Hepatocyte (in vitro differentiated cells): ENCODE data around the gene UNC13A.

Experiments used
- EZH2phosphoT487 ChIP-seq: fragments of 200-600 bp; sonication (generic); IDR thresholded peaks from one replicate; pipeline ENCODE4 v1.6.1; 2018; ENCODE audit warnings: antibody characterized with exemption, mild to moderate bottlenecking, low read depth, moderate library complexity; ENCODE audit not compliant: unreplicated experiment, severe bottlenecking
- TF ChIP-seq, protein P1 (sequence below): fragments of 200-600 bp; sonication (generic); IDR thresholded peaks from 2 replicates; pipeline ENCODE4 v1.5.1; 2016; ENCODE audit warnings: antibody characterized with exemption, mild to moderate bottlenecking; ENCODE audit not compliant: poor library complexity

DNA sequence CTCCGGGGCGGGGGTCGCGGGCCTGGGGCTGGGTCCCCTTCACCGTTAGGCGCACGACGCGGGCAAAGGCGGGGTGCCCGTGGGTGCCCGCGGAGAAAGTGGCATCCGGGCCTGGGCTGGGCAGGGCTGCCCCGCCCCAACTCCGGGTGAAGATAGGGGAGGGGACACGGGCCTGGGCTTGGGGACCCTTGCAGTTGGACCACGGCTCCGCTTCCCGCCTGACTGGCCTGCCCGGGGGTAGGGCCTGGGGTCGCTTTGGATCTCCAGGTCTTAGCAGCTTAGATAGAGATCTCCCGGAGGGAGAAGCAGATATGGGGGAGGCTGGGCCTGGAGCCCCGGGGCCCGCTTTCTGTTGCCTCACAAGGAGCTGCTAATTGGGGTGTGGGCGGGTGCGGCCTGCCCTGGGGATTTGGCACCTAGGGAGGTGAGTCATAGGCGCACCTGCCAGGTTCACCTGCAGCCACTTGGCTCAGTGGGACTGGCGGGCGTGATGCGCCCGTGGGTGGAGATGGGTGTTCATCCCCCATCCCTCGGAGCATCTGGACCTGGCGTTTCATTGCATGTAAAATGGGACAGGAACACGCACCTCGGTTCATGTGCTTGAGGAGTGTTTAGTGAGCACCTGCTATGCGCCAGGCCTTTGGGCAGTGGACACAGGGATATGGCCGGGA lies 31.7 kb upstream of the UNC13A start:
- TF ChIP-seq, protein P1, sequence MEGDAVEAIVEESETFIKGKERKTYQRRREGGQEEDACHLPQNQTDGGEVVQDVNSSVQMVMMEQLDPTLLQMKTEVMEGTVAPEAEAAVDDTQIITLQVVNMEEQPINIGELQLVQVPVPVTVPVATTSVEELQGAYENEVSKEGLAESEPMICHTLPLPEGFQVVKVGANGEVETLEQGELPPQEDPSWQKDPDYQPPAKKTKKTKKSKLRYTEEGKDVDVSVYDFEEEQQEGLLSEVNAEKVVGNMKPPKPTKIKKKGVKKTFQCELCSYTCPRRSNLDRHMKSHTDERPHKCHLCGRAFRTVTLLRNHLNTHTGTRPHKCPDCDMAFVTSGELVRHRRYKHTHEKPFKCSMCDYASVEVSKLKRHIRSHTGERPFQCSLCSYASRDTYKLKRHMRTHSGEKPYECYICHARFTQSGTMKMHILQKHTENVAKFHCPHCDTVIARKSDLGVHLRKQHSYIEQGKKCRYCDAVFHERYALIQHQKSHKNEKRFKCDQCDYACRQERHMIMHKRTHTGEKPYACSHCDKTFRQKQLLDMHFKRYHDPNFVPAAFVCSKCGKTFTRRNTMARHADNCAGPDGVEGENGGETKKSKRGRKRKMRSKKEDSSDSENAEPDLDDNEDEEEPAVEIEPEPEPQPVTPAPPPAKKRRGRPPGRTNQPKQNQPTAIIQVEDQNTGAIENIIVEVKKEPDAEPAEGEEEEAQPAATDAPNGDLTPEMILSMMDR, result no peak
- TF ChIP-seq EZH2phosphoT487, result no peak
